NCI-H1105 (cell line): Measurements from ENCODE around the gene DISC1.
A peak's percentile ranks its signal among the peaks of the same experiment; 100 is the strongest.
"Not testable (repeated sequence)": the region's sequence is repeated elsewhere in the genome, so short reads cannot be mapped to it uniquely, and the experiment has no call there.

Experiments used
- DNase-seq: peaks from one replicate; lab custom pipeline; 2025; lab: John Stamatoyannopoulos, UW

Gene DISC1

DNA sequence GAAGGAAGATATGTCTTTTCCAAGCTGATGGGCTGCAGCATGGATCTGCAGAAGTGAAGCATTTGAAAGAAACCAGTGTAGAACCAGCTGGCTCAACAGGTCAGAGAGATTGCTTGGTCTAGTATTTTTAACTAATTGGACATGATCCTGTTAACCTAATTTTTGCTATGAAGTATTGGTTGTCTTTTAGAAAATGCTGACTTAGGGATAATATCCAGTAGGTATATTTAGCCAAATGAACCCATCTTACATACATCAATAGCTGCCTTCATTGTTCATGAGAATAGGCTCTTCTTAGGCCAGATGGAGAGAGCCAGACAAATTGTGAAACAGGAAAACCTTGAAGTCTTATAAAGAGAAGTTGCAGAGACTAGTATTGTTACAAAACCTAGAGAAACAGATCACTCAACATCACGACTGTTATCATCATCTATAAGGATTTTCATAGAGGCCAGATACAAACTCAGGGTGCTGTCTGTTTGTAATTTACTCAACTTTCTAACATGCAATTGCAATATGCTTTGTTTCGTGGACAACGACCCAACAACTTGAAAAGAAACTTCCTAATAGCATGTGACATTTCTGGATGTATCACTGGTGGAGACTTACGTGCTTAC is 148.2 kb downstream of the DISC1 start:
- DNase-seq: no peak

DNA sequence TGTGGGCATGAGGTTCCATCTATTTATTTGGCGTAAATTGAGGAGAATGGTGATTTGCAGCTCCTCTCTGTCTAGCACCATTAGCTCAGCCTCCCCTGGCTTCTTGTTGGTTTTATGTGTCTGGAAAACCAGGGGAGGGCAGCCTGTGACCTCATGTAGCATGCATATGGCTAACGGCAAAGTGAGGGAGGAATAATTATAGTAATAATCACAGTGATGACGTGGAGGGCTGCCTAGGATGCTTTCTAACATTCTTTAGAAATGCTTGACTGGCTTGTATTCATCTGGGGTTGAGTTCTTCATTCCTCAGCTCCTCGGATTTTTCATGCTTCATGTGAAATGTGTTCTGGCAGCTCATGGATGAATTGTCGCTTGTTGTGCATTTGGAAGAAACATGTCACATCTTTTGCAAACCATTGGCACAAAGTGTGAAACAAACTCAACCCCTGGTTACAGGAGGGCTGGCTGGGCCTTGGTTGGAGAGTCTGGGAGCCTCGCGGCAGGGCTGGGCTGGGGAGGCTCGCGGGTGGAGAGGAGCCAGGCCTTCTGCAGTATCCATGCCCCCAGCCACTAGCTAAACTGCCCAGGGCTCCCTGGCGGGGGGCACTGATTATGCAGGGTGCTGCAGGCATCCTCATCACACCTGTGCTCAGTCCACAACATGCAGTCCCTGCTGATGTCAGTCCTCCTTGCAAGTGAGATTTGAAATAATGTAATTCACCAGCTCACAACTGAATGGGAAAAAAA is 149.6 kb downstream of the DISC1 start:
- DNase-seq: no peak

DNA sequence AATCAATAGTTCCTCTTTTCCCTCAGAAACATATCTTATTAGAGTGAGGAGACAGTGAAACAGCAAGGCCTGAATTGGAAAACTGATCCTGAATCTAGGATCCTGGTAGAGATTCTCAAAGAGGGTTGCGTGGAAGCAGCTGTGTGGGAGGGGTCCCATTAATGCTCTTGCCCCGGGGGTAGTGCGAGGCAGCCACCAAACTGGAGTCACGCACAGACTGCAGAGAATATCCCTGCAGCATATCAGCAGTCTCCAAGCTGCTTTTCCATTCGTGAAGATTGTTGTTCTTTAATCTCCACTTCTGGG is 150.1 kb downstream of the DISC1 start:
- no peak for DNase-seq

DNA sequence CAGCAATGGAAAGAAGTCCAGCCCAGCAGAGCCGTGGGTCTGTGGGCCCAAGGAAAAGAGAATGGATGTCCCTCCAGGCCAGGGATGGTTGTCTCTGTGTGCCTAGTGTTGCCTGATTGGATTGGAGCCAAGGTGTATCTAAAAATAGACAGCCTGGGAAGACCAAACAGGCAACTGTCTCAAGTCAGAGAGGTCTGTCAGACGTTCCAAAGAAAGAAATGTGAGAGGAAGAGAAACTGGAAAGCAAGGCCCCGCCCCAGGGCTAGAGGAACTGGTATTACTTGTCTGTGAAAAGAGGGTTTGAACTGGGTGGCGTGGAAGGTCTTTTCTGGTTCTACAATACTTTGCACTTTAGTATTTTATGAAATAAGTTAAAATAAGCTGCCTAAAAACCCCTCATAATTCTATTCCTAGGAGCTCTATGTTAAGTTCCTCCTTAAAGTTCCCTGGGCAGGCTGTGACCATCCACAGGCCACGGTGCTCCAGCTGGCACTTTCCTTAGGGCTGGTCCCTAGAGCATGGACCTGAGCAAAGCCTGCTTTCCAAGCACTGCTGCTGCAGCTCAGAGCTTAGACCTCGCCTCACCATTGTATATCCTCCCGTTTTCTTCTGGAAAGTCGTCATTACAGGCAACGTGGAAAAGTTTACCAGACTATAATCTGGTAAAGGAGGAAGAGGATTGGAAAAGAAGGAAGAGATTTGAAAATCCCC is 151.6 kb downstream of the DISC1 start:
- no peak for DNase-seq

DNA sequence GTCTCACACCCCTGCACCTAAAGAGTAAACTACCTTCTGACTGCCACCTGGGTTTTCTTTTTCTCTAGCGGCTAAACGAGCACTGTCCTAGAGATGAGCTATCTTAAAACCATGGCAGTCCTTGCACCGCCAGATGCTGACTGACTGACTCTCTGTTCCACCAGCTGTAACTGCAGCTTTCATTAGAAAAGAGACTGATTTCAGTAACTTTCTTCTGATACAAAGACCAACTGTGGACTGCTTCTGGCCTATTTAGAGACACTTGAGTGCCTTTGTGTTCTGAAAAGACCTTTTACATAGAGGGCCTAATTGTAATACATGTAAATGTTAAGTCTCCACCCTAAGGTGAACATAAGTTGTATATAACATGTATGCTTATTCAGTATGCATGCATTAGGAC is 152.5 kb downstream of the DISC1 start:
- no peak for DNase-seq

DNA sequence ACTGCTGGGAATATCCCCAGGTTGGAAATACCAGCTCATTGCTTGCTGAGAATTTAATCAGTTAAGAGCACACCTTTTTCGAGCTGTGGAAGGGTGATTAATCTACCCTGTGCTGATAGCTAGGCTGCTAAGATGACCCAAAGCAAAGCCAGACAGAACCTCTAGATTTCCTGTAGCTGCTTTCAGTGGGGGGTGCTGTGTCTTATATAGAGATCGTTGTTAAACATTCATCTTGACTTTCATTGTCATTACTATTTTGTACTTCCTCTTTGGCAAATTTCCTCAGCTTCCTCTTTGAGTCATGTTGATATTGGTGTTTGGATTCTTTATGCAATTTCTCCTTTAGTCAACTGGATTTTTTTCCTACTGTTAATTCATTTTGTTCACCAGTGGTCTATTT is 155.3 kb downstream of the DISC1 start:
- DNase-seq: no peak

DNA sequence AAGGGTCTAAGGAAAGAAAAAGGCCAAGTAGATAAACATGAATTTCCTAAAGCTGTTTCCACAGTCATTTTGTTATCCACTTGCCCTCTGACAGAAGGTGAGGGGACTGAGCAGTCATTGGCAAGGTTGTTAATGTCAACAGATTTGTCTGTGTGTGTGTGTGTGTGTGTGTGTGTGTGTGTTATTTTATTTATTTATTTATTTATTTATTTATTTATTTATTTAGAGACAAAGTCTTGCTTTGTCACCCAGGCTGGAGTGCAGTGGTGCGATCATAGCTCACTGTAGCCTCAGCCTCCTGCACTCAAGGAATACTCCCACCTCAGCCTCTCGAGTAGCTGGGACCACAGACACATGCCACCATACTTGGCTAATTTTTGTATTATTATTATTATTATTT is 158.5 kb downstream of the DISC1 start:
- not testable (repeated sequence) for DNase-seq

DNA sequence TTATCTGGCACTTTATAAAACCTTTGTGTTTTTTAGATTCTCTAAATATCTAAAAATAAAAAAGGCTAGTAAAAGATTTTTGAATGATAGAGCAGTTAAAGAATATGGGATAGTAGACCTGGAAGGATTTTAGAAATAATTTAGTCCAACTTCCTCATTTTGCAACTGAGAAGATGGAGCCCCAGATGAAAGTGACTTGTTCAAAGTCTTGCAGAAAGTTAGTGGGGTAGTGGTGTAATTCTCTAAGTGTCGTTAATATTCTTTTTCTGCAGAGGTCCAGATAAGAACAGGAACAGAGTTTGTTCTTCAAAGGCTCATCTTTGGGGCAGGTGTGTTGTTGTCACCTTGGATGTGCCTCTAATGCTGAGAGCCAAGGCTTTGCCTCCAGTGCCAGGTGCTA is 159.5 kb downstream of the DISC1 start:
- DNase-seq: no peak

DNA sequence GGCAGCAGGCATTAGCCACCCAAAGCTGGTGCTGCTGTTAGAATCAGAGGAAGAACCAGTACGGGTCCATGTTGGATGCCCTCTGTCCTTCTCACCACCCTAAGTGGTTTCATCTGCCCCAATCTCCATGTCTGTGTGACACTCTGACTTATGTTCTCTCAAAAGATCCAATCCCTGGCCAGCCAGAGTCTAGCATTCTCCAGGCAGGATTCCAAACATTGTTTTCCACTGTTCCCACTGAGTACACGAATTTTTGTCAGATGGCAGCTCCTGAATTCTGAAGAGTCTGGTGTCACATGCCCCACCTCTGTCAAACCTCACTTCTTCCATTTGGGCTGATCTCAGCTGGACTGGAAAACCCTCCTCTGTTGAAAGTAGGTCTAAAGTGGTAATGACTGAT is 166.0 kb downstream of the DISC1 start:
- no peak for DNase-seq

DNA sequence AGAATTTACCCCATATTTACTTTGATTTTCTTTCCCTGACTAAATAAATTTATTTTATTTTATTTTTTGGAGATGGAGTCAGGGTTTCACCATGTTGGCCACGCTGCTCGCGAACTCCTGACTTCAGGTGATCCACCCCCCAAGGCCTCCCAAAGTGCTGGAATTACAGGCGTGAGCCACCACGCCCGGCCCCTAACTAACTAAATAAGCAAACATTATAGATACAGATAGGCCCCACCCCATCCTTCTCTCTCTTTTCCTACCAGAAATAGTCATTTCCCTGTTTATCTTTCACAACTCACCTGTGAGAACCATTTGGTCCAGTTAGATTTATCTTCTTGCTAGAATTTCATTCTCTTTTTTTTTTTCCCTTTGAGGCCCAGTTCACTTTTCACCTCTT is 167.3 kb downstream of the DISC1 start:
- no peak for DNase-seq

DNA sequence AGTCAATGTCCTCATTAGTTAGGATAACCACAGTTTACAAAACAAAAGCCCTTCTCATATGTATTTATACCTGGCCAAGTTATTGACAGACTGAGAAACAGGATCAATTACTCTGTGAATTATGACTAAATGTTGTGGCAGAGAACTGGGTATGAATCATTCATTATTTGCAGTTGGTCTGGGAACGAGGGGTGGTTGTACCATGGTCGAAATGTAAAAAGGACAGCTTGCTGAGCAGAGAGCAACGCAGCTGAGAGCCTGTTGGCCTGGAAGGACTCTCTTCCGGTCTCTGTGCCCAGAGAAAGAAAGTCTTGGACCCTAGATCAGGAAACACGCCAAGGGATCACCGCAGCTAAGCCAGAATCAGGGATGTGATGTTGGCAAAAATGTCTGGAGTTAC is 169.6 kb downstream of the DISC1 start:
- DNase-seq: no peak

DNA sequence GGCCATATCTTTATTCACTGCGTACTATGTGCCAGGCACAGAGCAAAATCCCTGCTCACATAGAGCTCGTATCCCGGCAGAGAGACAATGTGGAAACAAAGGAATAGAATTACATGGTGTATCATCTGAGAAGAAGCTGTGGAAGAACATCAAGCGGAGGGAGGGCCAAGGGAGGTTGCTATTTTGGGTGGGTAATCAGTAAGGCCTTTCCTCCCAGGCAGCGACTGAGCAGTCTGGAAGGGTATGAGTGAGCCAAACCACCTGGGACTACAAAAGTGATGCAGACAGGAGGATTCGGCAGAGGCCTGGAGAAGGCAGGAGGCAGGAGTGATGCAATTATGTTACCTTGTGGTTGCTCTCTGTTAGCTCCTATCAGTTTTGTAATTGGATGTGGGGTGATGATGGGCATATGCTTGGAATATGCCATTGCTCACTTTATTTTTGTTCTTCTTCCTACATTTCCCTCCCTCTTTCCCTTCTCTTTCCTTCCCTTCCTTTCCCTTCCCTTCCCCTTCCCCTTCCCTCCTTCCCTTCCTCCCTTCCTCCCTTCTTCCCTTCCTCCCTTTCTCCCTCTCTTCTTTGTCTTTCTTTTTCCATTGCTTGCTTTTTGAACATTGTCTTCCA is 172.9 kb downstream of the DISC1 start:
- no peak for DNase-seq

DNA sequence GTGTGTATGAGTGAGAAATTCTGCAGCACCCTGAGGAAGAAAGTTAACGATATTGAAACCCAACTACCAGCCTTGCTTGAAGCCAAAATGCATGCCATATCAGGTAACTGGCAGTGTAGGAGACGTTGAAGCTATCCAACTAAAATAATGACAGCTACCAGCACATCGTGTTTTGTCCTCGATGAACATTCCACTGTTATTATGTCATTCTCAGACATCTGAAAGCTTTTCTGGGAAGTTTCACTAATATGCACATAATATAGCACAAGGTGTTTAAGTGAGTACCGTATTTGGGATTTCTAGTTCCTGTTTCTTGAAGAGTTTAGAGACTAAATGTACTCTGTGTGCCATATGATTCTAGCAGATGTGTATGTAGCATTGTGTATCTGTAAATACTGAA is 173.5 kb downstream of the DISC1 start:
- DNase-seq: peak; percentile 4

DNA sequence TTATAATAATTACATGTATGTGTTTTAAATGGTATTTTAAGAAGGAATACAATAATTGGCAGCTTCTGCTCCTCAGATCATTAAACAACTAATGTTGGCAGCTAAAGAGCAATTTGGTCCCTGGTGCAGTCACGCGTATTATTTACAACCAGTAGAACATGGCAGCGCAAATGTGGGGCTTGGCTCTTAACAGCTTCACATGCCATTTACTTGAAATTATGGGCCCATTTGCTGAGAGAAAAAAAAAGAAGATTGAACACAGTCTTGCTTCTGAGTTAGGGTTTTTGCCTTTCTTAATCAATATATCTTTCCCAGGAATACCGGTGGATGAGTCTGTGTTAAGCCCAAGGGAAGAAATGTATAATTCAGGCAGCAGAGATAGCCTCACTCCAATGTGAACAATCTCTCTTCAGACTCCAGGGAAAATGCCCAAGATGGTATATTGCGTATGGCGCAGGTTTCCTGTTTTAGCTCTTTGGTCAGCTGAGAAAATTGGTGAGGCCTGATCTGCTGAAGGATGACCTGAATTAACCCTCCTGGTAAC is 174.5 kb downstream of the DISC1 start:
- DNase-seq: peak; percentile 28

DNA sequence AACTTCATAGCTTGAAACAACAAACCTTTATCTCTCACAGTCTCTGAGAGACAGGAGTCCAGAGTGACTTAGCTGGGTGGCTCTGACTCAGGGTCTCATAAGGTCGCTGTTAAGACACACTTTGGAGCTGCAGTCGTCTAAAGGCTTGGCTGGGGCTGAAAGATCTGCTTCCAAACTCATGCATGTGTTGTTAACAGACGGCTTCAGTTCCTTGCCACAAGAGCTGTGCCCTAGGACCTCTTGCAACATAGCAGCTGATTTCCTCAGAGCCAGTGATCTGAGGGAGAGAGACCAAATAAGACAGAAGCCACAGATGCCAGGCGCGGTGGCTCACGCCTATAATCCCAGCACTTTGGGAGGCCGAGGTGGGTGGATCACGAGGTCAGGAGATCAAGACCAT is 176.8 kb downstream of the DISC1 start:
- DNase-seq: no peak

DNA sequence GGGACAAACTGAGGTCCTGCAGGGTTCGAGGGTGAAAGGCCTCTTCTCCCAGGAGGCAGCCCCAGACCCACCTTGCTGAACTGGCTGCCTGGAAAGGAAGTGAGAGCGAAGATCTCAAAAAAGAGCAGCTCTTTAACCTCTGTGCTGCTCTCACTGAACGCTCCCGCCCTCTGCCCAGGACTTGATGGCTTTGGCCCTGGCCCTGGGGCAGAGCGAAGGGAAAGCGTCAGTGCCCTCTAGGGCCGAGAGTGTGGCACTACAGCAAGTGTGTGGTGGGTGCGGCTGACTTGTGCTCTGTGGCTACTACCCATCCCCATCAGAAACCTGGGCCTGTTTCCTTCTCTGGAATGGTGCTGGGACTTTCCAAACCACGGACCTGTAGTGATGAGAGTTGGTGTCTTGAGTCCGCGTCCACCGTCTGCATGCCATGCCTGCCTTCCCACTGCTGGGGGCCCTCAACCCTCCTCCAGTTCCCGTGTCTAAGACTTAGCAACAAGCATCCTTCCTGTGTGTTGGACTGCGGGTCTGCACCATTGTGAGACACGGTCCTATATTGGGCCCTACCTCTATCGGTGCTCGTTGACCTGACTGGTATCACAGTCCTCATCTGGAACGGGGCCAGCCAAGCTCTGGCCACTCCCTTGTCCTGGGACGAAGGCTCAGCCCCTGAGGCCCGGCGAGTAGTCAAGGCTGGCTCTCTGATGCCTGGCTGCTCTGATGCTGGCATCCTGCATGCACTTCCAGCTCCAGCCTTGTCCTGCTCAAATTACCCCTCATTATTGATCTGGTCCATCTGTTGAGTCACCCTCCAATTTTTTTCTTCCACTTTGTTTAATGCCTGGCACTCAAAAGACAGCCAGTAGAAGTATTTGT is 180.3 kb downstream of the DISC1 start:
- DNase-seq: peak; percentile 17

DNA sequence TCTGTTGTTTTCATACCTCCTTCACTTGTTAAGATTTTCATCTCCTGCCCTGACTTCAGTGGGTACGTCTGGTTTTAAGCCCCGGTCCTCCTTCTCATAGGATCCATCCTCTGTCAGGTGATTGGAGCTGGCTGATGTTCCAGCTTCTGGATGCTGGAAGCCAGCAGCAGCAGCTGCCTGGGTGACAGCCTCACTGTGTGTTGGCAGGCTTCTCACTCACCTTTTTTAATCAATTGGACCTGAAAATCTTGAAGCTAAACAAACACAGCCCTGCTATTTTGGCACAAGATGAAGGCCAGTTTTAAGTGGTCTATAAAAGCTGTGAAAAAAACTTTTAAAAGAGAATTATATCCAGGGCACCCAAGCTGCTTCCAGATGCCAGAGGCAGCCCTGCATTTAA is 181.0 kb downstream of the DISC1 start:
- DNase-seq: peak; percentile 80

DNA sequence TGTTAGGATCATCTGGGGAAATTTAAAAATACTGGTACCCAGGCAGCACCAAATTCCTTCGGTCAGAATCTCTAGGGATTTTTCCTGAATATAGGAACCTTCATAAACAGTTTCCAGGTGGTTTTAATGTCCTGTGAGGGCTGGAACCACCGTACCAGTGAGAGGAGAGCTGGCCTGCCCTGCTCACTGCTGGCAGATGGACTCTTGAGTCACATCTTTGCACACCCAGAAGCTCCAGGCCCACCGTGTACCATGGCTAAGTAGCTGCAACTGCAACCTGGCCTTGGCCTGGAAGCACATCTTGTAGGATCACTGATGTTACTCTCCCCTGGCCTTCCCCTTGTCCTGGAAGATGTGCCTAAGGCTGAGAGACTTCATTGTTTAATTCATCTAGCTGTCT is 181.5 kb downstream of the DISC1 start:
- DNase-seq: no peak

DNA sequence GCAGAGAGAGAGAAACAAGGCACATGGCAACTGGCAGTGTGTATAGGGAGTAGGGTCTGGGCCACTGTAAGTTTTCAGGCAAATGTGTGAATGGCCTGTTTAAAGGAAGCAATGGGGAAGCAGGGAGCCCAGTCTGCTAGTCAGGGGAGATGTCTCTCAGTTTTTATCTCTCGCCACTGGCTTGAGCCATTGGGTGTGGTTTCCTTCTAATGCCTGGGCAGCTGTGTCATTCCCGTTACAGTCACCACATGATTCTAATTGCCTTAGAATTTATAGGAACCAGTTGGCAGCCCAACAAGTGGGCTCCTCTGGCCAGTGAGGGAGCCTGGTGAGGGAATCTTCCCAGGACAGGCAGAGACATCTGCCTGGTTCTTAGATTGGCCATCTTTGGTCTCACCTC is 182.4 kb downstream of the DISC1 start:
- DNase-seq: no peak

DNA sequence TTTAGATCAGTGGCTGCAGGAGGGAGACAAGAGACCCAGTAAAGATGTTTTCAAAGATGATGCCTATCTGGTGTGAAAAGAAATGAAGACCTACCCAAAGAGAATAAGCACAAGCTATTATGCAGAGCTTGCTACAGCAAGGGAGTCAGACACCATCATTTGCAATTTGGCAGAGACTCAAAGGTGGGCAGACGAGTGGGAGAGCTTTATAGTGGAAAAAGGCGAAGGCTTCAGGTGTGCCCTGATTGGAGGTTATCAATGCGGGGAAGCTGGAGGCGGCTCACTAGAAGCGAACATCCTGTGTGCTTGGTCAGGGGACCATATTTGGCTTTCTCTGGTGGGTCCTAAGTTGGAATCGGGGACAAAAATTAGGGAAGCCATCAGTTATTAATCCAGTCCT is 183.8 kb downstream of the DISC1 start:
- no peak for DNase-seq

DNA sequence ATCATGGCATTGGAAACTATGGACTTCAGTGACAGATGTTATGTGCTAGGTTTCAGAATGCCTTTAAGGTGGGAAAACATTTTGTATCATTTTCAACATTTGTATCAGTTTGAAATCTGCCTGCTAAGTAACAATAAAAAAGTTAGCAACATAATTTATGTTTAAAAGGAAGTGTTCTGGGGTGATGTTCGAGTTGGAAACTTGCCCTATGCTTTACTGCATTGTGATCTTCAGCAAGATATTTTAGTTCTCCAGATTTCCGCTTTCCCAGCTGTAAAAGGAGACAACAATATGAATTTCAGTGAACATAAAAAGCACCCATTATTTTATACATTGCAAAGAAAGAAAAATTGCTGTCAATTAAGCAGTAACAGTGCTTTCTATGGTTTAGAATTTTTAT is 187.4 kb downstream of the DISC1 start:
- no peak for DNase-seq

DNA sequence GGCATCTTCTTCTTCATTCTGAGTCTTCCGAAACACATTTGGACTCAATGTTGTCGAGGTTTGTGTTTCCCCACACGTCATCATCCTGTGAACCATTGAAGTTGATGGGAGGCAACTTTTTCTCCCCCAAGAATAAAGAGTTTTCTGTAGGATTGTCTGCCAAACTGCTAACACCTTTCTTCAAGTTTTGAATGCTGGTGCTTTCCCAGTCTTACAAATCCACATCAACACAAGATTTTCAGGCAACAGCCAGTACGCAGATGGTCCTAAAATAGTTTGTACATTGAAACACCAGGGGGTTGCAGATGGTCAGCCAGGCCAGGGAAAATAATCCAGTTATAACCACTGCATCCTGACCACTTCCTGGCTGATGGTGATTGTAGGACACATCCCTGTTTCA is 187.9 kb downstream of the DISC1 start:
- no peak for DNase-seq
